ENCODE measurements around the gene UBAC2. TPM values are rescaled to one million over a fixed set of nuclear protein-coding genes. Genes with fewer than 3 reads are reported as not detected.

The UBAC2 gene
- total RNA-seq, 2 experiments from 2014 or later, result 26.8 to 28.5 TPM

DNA sequence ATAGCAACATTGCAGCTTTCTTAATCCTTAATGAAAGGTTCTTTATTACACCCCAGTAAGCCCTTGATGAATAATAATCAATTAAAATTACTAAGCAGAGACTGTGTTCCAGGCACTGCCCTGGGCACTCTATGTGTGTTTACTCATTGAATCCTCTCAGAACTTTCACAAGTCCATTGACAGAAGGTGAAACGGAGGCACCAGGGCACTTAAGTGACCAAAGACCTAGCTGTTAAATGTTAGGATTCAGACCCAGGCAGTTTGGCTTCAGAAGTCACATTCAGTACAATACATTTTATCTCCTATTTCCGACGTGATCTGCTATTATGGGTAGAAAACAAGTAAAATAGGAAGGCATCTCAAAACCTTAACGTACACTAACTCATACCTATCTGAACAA lies 103.9 kb downstream of the UBAC2 start:
- POLR2A ChIA-PET, result interaction anchor here (0.7 kb wide), 1 partner anchor 361 kb away, joined by 3 read pairs; no protein-coding TSS in a partner anchor

DNA sequence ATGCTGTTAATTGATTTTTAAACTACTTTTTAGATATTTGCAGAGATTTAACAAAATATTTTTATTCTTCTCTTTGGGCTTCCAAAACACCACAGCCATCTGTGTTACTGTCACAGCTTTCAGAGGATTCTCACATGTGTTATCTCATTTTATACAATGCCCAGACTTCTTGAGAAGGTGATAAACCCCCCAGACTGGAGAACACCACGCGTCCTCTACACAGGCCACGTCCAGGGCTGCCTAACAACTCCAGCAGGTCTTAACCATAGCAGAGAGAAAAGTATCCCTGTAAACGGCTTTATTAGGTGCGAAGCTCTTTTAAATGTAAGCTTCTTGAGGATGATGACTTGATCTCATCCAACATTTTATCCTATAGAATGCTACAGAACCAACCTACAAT lies 104.5 kb downstream of the UBAC2 start:
- Histone ChIP-seq H4K20me1 (ENCODE audit: insufficient read depth, low read length) (no peaks in the 10 kb centered on the region), H3K9me3 (ENCODE audit: low read length) (no peaks in the 10 kb centered on the region), H3K27ac (ENCODE audit: low read depth, low read length, poor library complexity, severe bottlenecking) (no peak overlapping the region), H3K4me1 (ENCODE audit: insufficient read depth, low read length, poor library complexity, severe bottlenecking) (peaks cover 20% of the 10 kb centered on the region), H3K36me3 (ENCODE audit: insufficient read depth, low read length) (no peaks in the 10 kb centered on the region; the same call in 1 of the 2 replicates), H3K4me2 (ENCODE audit: low read length) (peak overlapping the region; percentile 63; the same call in 1 of the 2 replicates), H3K9me2 (ENCODE audit: insufficient read depth, low read length) (no peaks in the 10 kb centered on the region), H3K79me2 (ENCODE audit: insufficient read depth, low read depth, low read length) (no peaks in the 10 kb centered on the region), H3K4me3 (ENCODE audit: low read depth, low read length, poor library complexity, severe bottlenecking) (no peak overlapping the region), H2AFZ (ENCODE audit: low read length) (no peak overlapping the region)
- BruUV-seq (replicated peaks), result no TSS peak
- intact Hi-C loops (cut with micrococcal nuclease; ENCODE audit: unreplicated experiment), result no loop called here
- ChIA-PET CTCF (ENCODE audit: unreplicated experiment) (no interaction called here), POLR2A (no interaction called here)
- no peak for DNase-seq (ENCODE audit: low spot score)
- TF ChIP-seq, protein P1, sequence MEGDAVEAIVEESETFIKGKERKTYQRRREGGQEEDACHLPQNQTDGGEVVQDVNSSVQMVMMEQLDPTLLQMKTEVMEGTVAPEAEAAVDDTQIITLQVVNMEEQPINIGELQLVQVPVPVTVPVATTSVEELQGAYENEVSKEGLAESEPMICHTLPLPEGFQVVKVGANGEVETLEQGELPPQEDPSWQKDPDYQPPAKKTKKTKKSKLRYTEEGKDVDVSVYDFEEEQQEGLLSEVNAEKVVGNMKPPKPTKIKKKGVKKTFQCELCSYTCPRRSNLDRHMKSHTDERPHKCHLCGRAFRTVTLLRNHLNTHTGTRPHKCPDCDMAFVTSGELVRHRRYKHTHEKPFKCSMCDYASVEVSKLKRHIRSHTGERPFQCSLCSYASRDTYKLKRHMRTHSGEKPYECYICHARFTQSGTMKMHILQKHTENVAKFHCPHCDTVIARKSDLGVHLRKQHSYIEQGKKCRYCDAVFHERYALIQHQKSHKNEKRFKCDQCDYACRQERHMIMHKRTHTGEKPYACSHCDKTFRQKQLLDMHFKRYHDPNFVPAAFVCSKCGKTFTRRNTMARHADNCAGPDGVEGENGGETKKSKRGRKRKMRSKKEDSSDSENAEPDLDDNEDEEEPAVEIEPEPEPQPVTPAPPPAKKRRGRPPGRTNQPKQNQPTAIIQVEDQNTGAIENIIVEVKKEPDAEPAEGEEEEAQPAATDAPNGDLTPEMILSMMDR (conservative IDR thresholded peaks at IDR 0.05; ENCODE audit: low read length), result no peak
- TF ChIP-seq EZH2phosphoT487 (IDR thresholded peaks at IDR 0.05; ENCODE audit: borderline replicate concordance, low read depth, low read length), result no peak

More for the DNA sequence above, 103.9 kb downstream of the UBAC2 start:
- Histone ChIP-seq H3K27ac (ENCODE audit: low read depth, low read length, poor library complexity, severe bottlenecking) (no peak overlapping the region), H2AFZ (ENCODE audit: low read length) (no peak overlapping the region), H3K9me2 (ENCODE audit: insufficient read depth, low read length) (no peaks in the 10 kb centered on the region), H4K20me1 (ENCODE audit: insufficient read depth, low read length) (no peaks in the 10 kb centered on the region), H3K4me2 (ENCODE audit: low read length) (peak overlapping the region; percentile 63; the same call in 1 of the 2 replicates), H3K36me3 (ENCODE audit: insufficient read depth, low read length) (no peaks in the 10 kb centered on the region; the same call in 1 of the 2 replicates), H3K4me1 (ENCODE audit: insufficient read depth, low read length, poor library complexity, severe bottlenecking) (peaks cover 20% of the 10 kb centered on the region), H3K9me3 (ENCODE audit: low read length) (no peaks in the 10 kb centered on the region), H3K4me3 (ENCODE audit: low read depth, low read length, poor library complexity, severe bottlenecking) (no peak overlapping the region), H3K79me2 (ENCODE audit: insufficient read depth, low read depth, low read length) (no peaks in the 10 kb centered on the region)
- DNase-seq (ENCODE audit: low spot score), result no peak
- intact Hi-C loops (cut with micrococcal nuclease; ENCODE audit: unreplicated experiment), result no loop called here
- no peak for TF ChIP-seq EZH2phosphoT487 (IDR thresholded peaks at IDR 0.05; ENCODE audit: borderline replicate concordance, low read depth, low read length)
- TF ChIP-seq, protein P1 (conservative IDR thresholded peaks at IDR 0.05; ENCODE audit: low read length), result no peak
- CTCF ChIA-PET (ENCODE audit: unreplicated experiment), result no interaction called here
- BruUV-seq (replicated peaks), result no TSS peak

DNA sequence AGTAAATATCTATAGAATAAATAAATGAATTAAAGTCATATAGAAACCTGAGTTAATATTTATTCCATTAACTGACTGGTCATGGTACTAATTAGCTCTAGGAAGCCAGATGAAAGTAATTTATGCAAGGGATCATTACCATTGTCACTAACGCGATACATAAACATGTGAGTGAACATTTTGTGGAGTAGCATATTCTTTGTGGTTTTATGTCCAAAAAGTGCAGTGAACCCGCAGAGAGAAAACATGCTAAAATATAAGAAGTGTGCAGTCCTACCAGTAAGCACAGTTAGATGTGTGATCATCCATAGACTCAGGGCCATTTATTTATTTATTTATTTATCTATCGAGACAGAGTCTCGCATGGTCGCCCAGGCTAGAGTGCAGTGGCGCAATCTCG lies 104.9 kb downstream of the UBAC2 start:
- Histone ChIP-seq H4K20me1 (ENCODE audit: insufficient read depth, low read length) (no peaks in the 10 kb centered on the region), H3K79me2 (ENCODE audit: insufficient read depth, low read depth, low read length) (no peaks in the 10 kb centered on the region), H3K9me3 (ENCODE audit: low read length) (no peaks in the 10 kb centered on the region), H3K27ac (ENCODE audit: low read depth, low read length, poor library complexity, severe bottlenecking) (no peak overlapping the region), H3K36me3 (ENCODE audit: insufficient read depth, low read length) (no peaks in the 10 kb centered on the region; the same call in 1 of the 2 replicates), H3K4me2 (ENCODE audit: low read length) (peak overlapping the region; percentile 63; the same call in 1 of the 2 replicates), H3K4me3 (ENCODE audit: low read depth, low read length, poor library complexity, severe bottlenecking) (no peak overlapping the region), H3K9me2 (ENCODE audit: insufficient read depth, low read length) (no peaks in the 10 kb centered on the region), H3K4me1 (ENCODE audit: insufficient read depth, low read length, poor library complexity, severe bottlenecking) (peaks cover 20% of the 10 kb centered on the region), H2AFZ (ENCODE audit: low read length) (no peak overlapping the region)
- no TSS peak for BruUV-seq (replicated peaks)
- no peak for DNase-seq (ENCODE audit: low spot score)
- intact Hi-C loops (cut with micrococcal nuclease; ENCODE audit: unreplicated experiment), result no loop called here
- ChIA-PET POLR2A (no interaction called here), CTCF (ENCODE audit: unreplicated experiment) (no interaction called here)
- TF ChIP-seq EZH2phosphoT487 (IDR thresholded peaks at IDR 0.05; ENCODE audit: borderline replicate concordance, low read depth, low read length), result no peak
- TF ChIP-seq, protein P1 (conservative IDR thresholded peaks at IDR 0.05; ENCODE audit: low read length), result no peak

Measured in OCI-LY7 (cell line).